ENCODE measurements around the gene ZGRF1. TPM values are rescaled to one million over a fixed set of nuclear protein-coding genes. Genes with fewer than 3 reads are reported as not detected.
"Not testable (repeated sequence)": the region's sequence is repeated elsewhere in the genome, so short reads cannot be mapped to it uniquely, and the experiment has no call there.

ZGRF1 gene
- total RNA-seq, 2 experiments from 2014 or later: 34.4 to 37.3 TPM

DNA sequence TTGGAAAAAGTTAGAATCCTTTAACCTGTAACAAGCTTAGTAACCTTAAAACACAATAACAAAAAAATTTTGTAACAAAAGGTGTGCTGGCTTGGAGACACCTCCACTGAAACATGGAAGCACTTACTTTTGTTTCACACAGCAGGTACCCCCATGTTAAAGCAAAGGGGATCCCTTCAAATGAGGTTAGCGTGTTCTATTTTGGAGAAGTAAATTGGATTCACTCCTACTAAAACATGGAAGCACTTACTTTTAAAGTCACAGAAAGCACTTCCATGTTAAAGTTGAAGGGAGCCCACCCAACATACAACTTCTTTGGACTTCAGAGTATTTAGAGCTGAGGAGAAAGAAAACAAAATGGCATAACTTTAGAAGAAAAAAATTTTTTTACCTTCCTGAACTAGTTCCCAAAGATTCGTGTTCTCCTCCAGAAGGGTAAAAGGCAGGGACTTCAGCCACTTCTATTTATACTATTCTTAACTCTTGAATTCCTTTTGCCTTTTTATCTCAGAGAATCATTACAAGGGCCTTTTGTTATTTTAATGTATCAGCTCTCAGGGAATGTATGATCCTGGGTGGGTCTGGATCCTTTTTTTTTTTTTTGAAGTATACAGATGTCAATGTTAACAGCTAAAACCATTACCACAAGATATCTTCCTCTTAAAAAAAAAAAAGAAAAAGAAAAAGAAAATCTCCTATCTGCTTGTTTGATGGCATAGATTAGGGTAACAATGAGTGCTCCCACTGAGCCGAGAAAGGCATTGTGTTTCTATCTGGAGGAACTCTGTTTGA, 11.8 kb upstream of the ZGRF1 start:
- H3K27ac Mint-ChIP-seq: no peak overlapping the region
- no peak for DNase-seq
- H3K27me3 Mint-ChIP-seq: no peaks in the 10 kb centered on the region
- H3K4me1 Mint-ChIP-seq: peaks cover 1% of the 10 kb centered on the region
- no peaks in the 10 kb centered on the region for H3K9me3 Mint-ChIP-seq
- no peak overlapping the region for H3K4me3 Mint-ChIP-seq
- H3K36me3 Mint-ChIP-seq: peaks cover 8% of the 10 kb centered on the region

DNA sequence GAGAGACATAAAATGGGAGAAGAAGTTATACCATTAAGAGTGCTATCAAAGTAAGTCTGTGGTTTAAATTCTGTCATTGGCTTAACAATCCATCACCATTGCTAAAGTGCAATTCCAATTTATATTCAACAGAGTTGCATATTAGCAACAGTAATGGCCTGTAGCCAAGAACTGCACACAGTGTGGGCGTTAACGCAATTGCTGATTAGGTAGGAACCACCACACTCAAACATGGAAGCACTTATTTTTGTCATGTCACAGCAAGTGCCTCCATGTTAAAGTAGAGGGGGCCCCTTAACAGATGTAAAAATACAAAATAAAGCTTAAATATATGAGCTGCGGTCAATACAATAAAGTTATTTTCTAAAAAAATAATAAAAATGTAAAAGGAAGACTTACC, 11.1 kb upstream of the ZGRF1 start:
- Mint-ChIP-seq H3K4me3 (no peak overlapping the region), H3K27ac (no peak overlapping the region), H3K36me3 (peaks cover 8% of the 10 kb centered on the region), H3K4me1 (peaks cover 6% of the 10 kb centered on the region), H3K9me3 (no peaks in the 10 kb centered on the region), H3K27me3 (no peaks in the 10 kb centered on the region)
- no peak for DNase-seq

DNA sequence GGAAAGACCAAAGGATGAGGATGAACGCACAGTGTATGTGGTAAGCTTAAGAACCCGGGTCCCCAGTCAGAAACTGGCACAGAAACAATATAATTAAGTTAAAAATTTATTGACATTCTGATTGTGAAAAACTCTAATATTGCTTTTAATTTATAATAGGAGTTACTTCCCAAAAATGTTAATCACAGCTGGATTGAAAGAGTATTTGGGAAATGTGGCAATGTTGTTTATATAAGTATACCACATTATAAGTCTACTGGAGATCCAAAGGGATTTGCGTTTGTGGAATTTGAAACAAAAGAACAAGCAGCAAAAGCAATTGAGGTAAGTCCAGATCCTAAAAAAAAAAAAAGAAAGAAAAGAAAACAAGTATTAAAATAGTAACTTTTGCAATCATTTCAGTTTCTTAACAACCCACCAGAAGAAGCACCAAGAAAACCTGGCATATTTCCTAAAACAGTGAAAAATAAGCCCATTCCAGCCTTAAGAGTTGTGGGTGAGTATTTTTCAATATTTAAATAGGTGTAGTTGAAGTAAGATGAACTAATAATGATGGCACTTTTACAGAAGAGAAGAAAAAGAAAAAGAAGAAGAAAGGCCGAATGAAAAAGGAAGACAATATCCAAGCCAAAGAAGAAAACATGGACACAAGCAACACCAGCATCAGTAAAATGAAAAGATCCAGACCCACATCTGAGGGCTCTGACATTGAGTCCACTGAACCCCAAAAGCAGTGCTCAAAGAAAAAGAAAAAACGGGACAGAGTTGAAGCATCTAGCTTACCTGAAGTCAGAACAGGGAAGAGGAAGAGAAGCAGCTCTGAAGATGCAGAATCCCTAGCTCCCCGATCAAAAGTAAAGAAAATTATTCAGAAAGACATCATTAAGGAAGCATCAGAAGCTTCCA, 10.2 kb upstream of the ZGRF1 start:
- no peak overlapping the region for H3K27ac Mint-ChIP-seq
- H3K9me3 Mint-ChIP-seq: no peaks in the 10 kb centered on the region
- H3K27me3 Mint-ChIP-seq: no peaks in the 10 kb centered on the region

DNA sequence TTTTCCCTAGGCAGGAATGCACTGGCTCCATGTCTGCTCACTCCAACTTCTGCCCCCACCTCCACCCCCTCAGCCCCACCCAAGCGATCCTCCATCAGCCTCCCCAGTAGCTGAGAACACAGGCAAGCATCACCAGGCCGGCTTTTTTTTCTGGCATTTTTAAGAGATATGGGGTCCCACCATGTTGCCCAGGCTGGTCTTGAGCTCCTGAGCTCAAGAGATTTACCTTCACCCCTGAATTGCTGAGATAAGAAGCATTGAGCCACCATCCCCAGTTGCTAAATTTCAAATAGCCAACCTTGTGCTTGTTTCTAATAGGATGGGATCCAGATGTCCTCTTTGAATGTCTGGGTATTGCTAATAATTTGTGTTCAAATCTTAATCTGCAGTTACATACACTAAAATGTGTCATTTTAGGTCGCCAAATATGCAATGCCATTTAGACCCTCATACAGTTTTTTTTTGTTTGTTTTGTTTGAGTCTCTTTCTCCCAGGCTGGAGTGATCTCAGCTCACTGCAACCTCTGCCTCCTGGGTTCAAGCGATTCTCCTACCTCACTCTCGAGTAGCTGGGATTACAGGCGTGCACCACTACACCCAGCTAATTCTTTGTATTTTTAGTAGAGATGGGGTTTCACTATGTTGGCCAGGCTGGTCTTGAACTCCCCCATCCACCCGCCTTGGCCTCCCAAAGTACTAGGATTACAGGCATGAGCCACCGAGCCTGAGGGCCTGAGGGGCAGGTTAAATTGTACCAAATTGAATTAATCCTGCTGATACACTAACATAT, 9.0 kb upstream of the ZGRF1 start:
- Mint-ChIP-seq H3K27ac (no peak overlapping the region), H3K27me3 (no peaks in the 10 kb centered on the region), H3K4me1 (peaks cover 19% of the 10 kb centered on the region), H3K36me3 (peaks cover 8% of the 10 kb centered on the region), H3K9me3 (no peaks in the 10 kb centered on the region), H3K4me3 (no peak overlapping the region)
- no peak for DNase-seq

More for the DNA sequence above, 10.2 kb upstream of the ZGRF1 start:
- Mint-ChIP-seq H3K4me1 (peaks cover 13% of the 10 kb centered on the region), H3K36me3 (peaks cover 8% of the 10 kb centered on the region), H3K4me3 (no peak overlapping the region)
- no peak for DNase-seq

DNA sequence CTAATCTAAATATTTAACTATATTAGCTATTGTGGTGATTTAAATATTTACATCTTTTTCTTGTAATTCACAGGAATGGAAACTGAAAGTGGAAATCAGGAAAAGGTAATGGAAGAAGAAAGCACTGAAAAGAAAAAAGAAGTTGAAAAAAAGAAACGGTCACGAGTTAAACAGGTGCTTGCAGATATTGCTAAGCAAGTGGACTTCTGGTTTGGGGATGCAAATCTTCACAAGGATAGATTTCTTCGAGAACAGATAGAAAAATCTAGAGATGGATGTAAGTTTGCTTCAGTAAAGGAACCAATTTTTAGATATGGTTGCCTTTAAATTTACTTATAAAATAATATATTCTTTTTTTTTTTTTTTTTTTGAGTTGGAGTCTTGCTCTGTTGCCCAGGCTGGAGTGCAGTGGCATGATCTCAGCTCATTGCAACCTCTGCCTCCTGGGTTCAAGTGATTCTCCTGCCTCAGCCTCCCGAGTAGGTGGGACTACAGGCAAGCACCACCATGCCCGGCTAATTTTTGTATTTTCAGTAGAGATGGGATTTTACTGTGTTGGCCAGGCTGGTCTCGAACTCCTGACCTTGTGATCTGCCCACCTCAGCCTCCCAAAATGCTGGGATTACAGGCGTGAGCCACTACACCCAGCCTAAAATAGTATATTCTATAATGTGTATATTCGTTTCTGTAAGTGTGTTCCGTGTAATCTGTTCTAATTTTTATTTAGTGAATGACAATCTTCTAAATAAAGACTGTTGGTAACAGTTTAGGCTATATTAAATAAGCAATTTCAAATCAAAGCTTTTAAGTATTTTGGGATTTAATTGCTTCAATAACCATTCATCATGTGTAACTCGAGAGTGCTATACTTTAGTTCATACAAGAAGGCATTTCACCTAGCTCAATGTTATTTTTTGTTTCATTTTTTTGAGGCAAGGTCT, 8.2 kb upstream of the ZGRF1 start:
- not testable (repeated sequence) for H3K9me3 Mint-ChIP-seq, DNase-seq, H3K4me3 Mint-ChIP-seq, H3K36me3 Mint-ChIP-seq, H3K27me3 Mint-ChIP-seq, H3K27ac Mint-ChIP-seq
- peaks cover 20% of the 10 kb centered on the region for H3K4me1 Mint-ChIP-seq

DNA sequence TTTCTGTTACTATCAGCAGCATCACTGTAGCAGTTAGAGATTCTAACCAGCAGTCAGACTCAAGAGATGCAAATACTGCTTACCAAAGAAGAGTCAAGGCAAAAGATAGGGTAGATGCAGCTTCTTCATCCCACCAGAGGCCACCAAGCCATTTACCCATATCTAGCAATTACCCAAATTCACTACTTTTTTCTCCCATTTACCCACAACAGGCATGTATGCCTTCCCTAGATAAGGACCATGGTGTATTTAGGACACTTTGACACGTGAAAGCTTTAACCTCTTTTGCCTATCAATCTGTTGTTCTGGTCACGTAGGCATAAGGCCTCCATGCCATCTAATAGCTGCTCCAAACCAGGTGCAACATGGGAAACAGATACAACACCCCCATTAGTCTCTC, 5.8 kb upstream of the ZGRF1 start:
- Mint-ChIP-seq H3K4me1 (peaks cover 24% of the 10 kb centered on the region), H3K4me3 (no peak overlapping the region), H3K36me3 (peaks cover 20% of the 10 kb centered on the region), H3K9me3 (no peaks in the 10 kb centered on the region), H3K27me3 (no peaks in the 10 kb centered on the region), H3K27ac (peak overlapping the region; percentile 42)
- DNase-seq: no peak

DNA sequence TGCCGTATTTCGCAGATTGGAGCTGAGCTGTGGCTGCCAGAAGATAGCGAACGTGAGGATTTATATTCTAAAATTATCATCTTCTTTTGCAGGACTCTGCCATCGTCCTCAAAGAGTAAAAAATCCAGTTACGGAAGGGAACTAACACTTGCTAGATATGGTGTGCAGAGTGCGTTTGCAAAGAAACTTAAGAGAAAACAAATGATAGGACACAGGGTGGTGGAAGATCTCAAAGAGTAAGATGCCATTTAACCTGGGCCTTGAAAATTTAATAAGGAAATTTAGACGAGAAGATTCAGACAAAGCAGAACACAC, 800 bp upstream of the ZGRF1 start:
- peaks cover 12% of the 10 kb centered on the region for H3K36me3 Mint-ChIP-seq
- H3K9me3 Mint-ChIP-seq: no peaks in the 10 kb centered on the region
- H3K4me1 Mint-ChIP-seq: peaks cover 25% of the 10 kb centered on the region
- H3K27me3 Mint-ChIP-seq: no peaks in the 10 kb centered on the region
- H3K27ac Mint-ChIP-seq: no peak overlapping the region
- no peak overlapping the region for H3K4me3 Mint-ChIP-seq
- no peak for DNase-seq

DNA sequence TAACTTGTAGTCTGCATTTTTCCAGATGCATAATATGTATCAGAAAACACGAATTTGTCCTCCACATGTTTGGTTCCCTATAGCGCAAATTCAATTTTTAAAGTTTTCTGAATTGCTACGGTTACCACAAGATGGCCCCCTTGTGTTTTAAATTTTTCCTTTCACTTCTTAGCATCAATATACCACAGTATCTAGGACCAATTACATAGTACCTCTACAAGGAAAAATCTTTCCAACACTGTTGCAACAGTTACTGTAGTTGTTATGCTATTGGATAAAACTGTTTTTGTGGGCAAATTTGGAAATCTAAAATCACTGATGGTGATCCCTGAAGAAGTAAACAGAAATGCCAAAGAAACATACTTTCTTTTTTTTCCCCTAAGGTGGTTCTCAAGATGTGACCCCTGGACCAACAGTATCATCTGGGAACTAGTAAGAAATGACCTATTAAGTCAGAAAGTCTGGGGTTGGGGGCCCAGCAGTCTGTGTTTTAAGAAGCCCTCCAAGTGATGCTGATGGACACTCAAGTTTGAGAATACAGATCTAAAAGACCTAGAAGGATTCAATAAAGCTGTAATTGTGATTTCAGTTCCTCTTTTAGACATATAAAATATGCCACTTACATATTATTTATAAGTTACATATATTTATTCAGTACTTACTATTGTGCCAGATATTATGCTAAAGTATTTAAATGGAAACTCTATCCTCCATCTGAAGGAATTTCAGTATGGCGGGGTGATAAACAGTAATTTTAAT, 3.1 kb downstream of the ZGRF1 start:
- DNase-seq: no peak
- H3K4me3 Mint-ChIP-seq: no peak overlapping the region
- H3K27me3 Mint-ChIP-seq: no peaks in the 10 kb centered on the region
- H3K4me1 Mint-ChIP-seq: peaks cover 12% of the 10 kb centered on the region
- no peaks in the 10 kb centered on the region for H3K9me3 Mint-ChIP-seq
- H3K27ac Mint-ChIP-seq: no peak overlapping the region
- peaks cover 6% of the 10 kb centered on the region for H3K36me3 Mint-ChIP-seq

DNA sequence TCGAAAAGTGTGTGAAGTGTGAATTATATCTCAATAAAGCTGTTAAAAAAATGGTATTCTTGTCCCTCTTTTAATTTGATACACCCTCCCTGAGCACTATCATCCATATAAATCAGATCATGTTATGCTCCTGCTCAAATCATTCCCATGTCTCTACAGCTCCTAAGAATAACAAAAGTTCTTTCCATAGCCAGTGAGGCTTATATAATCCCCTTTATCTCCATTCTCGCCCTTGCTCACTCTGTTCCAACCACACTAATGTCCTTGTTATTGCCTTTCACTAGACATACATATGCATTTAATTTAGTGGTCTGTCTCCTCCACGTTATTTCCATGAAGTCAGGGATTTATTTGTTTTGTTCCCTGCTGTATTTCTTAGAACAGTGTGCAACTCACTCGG, 10.5 kb downstream of the ZGRF1 start:
- H3K36me3 Mint-ChIP-seq: peaks cover 27% of the 10 kb centered on the region
- H3K27me3 Mint-ChIP-seq: no peaks in the 10 kb centered on the region
- no peak for DNase-seq
- H3K9me3 Mint-ChIP-seq: no peaks in the 10 kb centered on the region
- no peaks in the 10 kb centered on the region for H3K4me1 Mint-ChIP-seq
- H3K4me3 Mint-ChIP-seq: no peak overlapping the region
- no peak overlapping the region for H3K27ac Mint-ChIP-seq

DNA sequence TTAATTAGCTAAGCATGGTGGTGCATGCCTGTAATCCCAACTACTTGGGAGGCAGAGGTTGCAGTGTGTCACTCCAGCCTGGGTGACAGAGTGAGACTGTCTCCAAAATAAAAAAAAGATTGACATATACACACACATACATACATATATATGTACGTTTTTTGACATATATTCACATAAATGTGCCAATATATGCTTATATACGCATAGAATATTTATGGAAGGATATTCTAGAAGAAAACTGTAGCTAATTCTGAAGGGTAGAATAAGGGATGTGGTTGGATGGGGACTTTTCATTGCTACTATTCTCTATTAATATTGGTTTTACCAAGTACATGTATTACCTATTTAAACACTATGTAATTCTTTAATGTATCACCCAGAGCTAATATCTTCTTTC, 19.7 kb downstream of the ZGRF1 start:
- H3K4me1 Mint-ChIP-seq: no peaks in the 10 kb centered on the region
- H3K36me3 Mint-ChIP-seq: peaks cover 18% of the 10 kb centered on the region
- H3K27me3 Mint-ChIP-seq: no peaks in the 10 kb centered on the region
- DNase-seq: no peak
- no peak overlapping the region for H3K4me3 Mint-ChIP-seq
- no peak overlapping the region for H3K27ac Mint-ChIP-seq
- H3K9me3 Mint-ChIP-seq: no peaks in the 10 kb centered on the region

DNA sequence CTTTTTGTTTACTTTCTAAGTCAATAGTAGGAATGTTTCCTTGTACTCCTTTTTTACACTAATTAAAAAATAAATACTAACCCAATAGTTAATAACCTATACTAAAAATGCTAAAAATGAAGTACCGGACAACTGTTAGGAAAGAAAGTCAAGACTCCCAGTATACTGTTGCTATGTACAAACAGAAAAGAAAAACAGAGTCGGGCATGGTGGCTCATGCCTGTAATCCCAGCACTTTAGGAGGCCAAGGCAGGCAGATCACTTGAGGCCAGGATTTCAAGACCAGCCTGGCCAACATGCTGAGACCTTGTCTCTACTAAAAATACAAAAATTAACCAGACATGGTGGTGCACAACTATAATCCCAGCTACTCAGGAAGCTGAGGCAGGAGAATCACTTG, 23.9 kb downstream of the ZGRF1 start:
- H3K9me3 Mint-ChIP-seq, H3K36me3 Mint-ChIP-seq, H3K27ac Mint-ChIP-seq, H3K27me3 Mint-ChIP-seq, DNase-seq, H3K4me3 Mint-ChIP-seq, H3K4me1 Mint-ChIP-seq: not testable (repeated sequence)

DNA sequence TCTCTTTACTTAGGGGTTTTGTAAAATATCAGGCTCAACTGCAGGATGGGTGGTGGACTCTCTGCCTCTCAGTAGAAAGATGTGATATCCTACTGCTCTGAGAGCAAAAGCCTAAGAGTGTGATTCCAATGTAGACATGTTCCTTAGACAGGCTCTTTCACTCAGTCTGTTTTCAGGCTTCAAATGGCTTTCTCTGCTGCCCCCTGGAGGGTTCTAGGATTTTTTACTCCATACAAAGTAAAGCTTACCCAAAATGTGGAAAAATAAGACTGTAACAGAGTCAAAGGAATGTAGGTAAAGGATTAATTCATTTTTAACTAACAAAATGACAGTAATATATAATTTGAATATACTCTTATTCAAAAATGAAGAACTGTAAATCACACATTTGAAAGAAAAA, 32.1 kb downstream of the ZGRF1 start:
- H3K4me1 Mint-ChIP-seq: no peaks in the 10 kb centered on the region
- no peaks in the 10 kb centered on the region for H3K9me3 Mint-ChIP-seq
- DNase-seq: peak; percentile 4
- peaks cover under 1% of the 10 kb centered on the region for H3K36me3 Mint-ChIP-seq
- H3K4me3 Mint-ChIP-seq: no peak overlapping the region
- H3K27ac Mint-ChIP-seq: no peak overlapping the region
- H3K27me3 Mint-ChIP-seq: no peaks in the 10 kb centered on the region

DNA sequence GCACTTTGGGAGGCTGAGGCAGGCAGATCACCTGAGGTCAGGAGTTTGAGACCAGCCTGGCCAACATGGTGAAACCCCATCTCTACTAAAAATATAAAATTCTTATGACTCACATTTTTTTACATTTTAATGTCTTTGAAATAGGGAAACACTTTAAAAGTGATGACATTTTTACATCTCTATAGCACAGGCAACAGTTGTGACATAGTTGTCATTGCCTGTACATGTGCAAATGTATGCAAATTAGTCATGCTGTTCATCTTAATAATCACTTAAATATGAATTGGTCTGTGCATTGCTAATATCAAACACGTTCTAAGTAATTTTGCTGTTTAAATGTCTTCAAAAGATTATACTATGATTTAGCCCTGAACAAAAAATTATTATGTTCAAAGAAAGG, 41.7 kb downstream of the ZGRF1 start:
- Mint-ChIP-seq H3K9me3 (peaks cover 3% of the 10 kb centered on the region), H3K4me3 (no peak overlapping the region), H3K27me3 (no peaks in the 10 kb centered on the region), H3K4me1 (no peaks in the 10 kb centered on the region), H3K27ac (no peak overlapping the region), H3K36me3 (peaks cover 21% of the 10 kb centered on the region)
- no peak for DNase-seq
